Stimulated activated CD4-positive, alpha-beta T cell treated with anti-CD3 and anti-CD28 coated beads, Interleukin-12 subunit alpha, Interleukin-12 subunit beta, amount 100 ng/mL, for 24 hours (primary cell): ENCODE results near the gene APC.
"Not testable (repeated sequence)": the region's sequence is repeated elsewhere in the genome, so short reads cannot be mapped to it uniquely, and the experiment has no call there.

ENCODE experiments used
- DNase-seq, 2 experiments: peaks; one replicate each; pipeline ENCODE4 v3.0.0-alpha.2; 2020; ENCODE audit warnings: low read depth in 2 of 2

APC gene

GRCh38 chr5:112716895-112717294, 20.8 kb upstream of the APC start:
- DNase-seq, result not testable (repeated sequence)

- DNase-seq, result no peak
These were observed 20.1 kb upstream of the APC start for GRCh38 chr5:112717506-112718082.

GRCh38 chr5:112718344-112718743, 19.3 kb upstream of the APC start:
- no peak for DNase-seq

GRCh38 chr5:112720576-112720975, 17.1 kb upstream of the APC start:
- DNase-seq, result no peak

- no peak for DNase-seq
These were observed 12.8 kb upstream of the APC start for GRCh38 chr5:112724901-112725300.

GRCh38 chr5:112729630-112730029, 8.1 kb upstream of the APC start:
- DNase-seq, result no peak

- no peak for DNase-seq
These were observed 5.6 kb upstream of the APC start for GRCh38 chr5:112732131-112732530.

- DNase-seq, result no peak
These were observed 4.1 kb upstream of the APC start for GRCh38 chr5:112733586-112733985.

- no peak for DNase-seq
These were observed 3.1 kb upstream of the APC start for GRCh38 chr5:112734597-112734996.

GRCh38 chr5:112735702-112736101, 2.0 kb upstream of the APC start:
- DNase-seq, result no peak

- no peak for DNase-seq
These were observed 619 bp upstream of the APC start for GRCh38 chr5:112737070-112737462.

- DNase-seq, result no peak
These were observed 491 bp downstream of the APC start for GRCh38 chr5:112738191-112738560.

- DNase-seq, result no peak
These were observed 4.7 kb downstream of the APC start for GRCh38 chr5:112742424-112742823.

GRCh38 chr5:112743631-112744030, 5.9 kb downstream of the APC start:
- DNase-seq, result no peak

- no peak for DNase-seq
These were observed 14.7 kb downstream of the APC start for GRCh38 chr5:112752335-112752734.

GRCh38 chr5:112755703-112756102, 18.0 kb downstream of the APC start:
- no peak for DNase-seq

- DNase-seq, result no peak
These were observed 20.0 kb downstream of the APC start for GRCh38 chr5:112757468-112758208.

- no peak for DNase-seq
These were observed 21.0 kb downstream of the APC start for GRCh38 chr5:112758676-112759075.

GRCh38 chr5:112762113-112762810, 24.6 kb downstream of the APC start:
- DNase-seq, result no peak

- DNase-seq, result no peak
These were observed 25.5 kb downstream of the APC start for GRCh38 chr5:112763165-112763564.

- no peak for DNase-seq
These were observed 34.4 kb downstream of the APC start for GRCh38 chr5:112772124-112772523.

- no peak for DNase-seq
These were observed 38.7 kb downstream of the APC start for GRCh38 chr5:112776301-112776856.

GRCh38 chr5:112779531-112779930, 41.8 kb downstream of the APC start:
- DNase-seq, result no peak
